LNCAP (cell line): ENCODE results near the gene SIAE.
A peak's percentile ranks its signal among the peaks of the same experiment; 100 is the strongest.

Source experiments
- TF ChIP-seq, protein P1 (sequence below): fragments of 450-650 bp; IDR thresholded peaks from 2 replicates; pipeline ENCODE4 v1.5.1; 2017; ENCODE audit warnings: mild to moderate bottlenecking

Gene SIAE

DNA sequence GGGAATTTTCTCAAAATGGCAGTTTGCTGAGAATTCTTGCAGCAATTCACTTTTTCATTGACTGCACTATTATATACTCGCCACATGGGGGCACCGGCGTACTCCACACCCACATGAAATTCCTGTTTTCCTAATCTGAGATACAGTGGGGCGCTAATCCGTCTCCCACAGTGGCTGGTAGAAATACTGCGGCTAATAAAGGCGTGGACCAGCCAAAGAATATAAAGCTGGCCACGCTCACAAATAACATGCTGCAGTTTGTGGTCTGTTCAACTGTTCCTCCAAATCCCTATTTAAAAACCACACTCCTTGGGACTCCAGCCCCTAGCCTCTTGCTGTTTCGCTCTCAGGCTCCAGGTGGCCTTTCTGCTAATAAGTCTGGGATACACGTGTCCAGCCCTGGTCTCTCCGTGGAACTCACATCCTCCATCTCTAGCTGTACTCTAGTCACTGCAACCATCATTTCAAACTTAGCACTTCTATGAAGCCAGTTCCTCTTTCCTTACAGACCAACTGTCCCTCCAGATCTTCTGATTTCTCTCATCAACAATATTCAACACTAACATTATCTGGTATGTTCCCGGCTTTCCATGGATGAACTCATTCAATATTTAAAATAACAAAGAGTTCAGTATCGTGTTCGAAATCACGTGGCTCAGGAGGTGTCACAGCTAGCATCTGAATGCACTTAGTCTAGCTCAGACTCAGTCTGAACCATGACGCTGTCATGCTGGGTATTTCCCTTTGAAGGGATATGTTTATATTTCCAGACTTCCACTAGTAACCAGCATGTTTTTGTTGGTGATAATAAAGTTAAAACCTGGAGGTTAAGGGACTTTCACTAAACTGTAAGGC, 28.9 kb downstream of the SIAE start:
- TF ChIP-seq, protein P1, sequence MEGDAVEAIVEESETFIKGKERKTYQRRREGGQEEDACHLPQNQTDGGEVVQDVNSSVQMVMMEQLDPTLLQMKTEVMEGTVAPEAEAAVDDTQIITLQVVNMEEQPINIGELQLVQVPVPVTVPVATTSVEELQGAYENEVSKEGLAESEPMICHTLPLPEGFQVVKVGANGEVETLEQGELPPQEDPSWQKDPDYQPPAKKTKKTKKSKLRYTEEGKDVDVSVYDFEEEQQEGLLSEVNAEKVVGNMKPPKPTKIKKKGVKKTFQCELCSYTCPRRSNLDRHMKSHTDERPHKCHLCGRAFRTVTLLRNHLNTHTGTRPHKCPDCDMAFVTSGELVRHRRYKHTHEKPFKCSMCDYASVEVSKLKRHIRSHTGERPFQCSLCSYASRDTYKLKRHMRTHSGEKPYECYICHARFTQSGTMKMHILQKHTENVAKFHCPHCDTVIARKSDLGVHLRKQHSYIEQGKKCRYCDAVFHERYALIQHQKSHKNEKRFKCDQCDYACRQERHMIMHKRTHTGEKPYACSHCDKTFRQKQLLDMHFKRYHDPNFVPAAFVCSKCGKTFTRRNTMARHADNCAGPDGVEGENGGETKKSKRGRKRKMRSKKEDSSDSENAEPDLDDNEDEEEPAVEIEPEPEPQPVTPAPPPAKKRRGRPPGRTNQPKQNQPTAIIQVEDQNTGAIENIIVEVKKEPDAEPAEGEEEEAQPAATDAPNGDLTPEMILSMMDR: peak; percentile 90

DNA sequence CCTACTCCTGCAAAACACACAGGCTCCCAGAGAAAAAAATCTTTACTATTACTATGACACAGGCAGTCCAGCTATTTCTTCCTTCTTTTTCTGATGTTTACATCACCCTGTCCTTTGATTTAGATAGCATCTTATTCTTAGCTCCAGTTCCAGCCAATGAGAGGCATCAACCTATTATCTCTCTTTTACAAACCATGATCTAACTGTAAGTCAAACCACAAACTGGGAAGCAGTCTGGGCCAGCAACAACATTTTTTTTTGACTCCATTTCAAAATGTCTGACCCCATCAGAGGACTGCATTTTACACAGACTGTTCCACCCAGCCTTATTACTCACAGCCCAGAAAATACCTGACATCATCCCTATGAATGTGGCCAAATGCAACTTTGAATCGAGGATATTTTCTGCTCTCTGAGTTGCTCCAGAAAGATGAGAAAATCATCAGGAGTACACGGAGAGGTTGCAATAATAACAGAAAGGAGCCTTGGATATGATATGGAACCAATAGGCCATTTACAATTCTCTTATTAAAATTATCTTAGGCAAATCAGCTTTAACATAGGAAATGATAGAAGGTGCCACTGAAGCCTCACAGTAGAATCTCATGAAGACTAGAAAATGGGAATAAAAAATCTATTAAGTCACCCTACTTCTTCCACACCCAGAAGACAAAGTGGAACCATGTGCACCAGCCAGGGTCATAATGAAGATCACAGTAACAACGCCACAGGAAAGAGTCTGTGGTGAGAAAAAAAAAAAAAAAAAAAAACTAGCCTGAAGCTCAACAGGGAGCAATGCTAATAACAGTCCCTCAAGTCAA, 29.7 kb downstream of the SIAE start:
- TF ChIP-seq, protein P1: no peak

DNA sequence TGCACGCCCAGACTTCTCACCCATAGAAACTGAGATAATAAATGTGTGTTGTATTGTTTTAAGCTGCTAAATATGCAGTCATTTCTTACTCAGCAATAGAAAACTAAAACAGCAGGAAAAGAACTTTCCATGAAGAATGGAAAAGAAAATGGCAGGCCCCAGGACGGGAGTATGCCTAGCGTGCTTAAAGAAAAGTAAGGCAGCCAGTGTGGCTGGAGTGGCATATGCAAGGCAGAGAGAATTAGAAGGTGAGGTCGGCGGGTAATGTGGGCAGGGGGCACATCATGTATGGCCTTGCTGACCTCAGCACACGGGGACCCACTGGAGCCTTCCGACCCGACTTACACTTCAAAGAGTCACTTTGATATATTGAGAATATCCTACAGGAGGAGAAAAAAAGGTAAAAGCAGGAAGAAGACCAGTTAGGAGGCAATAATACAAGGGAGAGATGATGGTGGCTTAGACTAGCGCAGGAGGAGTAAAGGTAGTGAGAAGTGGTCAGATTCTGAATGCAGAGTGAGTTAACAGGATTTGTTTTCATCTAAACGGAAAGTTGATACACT, 30.4 kb downstream of the SIAE start:
- TF ChIP-seq, protein P1: no peak

DNA sequence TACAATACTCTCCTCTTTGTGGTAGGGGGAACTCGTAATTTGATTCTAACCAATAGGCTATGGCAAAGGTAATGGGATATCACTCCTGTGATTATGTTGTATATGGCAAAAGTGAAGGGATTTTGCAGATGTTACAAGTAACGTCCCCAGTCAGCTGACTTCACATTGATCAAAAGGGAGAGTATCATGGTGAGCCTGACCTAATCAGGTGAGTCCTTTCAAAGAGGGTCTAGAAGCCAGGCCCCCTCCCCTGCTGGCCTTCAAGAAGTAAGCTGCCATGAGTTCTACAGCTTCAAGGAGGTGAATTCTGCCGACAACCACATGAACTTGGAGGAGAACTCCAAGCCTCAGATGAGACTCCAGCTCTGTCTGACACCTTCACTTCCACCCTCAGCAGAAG, 30.9 kb downstream of the SIAE start:
- TF ChIP-seq, protein P1: no peak

DNA sequence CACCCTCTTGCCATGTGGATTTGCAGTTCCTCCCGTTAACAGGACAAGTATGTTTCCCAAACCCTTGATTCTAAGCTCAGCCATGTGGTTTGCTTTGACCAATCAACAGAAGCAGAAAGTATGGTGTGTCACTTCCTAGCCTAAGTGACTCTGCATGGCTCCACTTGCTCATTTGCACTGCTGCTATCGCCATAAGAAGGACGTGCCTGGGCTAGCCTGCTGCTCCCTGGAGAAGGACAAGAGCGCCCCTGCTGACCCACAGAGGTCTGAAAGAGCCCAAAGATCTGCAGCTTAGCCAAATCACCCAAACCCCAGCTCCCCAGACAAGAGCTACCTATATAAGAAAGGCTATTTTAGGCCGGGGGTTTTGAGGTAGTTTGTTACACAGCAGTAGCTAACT, 32.9 kb downstream of the SIAE start:
- TF ChIP-seq, protein P1: no peak

DNA sequence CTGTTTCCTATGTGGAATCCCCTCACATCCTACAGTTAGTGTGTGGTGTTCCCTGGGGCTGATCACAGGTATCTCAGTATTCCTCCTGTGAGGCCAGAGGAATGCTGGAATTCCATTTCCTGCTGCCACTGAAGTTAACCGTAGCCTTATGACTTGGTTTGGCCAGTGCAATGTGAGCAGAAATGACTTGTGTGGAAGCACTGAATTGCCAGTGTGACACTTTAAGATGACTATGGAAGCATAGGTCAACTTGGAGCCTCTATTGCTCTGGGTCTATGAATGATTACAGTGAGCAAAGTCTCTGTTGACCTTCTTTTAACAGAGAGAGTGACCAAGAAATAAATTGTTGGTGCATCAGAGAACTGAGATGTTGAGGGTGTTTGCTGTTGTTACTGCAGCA, 34.4 kb downstream of the SIAE start:
- TF ChIP-seq, protein P1: no peak

DNA sequence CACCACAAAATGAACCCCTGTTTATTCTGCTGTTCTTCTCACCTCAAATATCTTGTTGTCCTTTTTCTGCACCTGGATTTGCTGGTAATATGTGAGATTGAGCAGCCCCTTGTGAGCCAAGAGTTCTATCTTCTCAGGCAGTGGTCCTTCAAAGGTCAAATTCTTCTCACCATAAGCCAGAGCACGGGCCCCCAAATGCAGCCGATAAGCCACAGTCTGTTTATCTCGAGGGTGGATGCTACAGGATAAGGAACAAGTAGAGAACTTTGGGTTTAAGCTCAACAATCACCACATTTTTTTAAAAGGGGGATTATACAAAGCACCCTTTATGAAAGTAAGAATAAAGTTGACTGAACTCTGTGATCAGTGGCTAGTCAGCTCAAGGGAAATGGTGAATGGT, 35.0 kb downstream of the SIAE start:
- TF ChIP-seq, protein P1: no peak
